ENCODE data around the gene HNRNPH3.

Gene HNRNPH3

GRCh38 chr10:68332259-68333057 lies 594 bp downstream of the HNRNPH3 start, which contains the start of gene PBLD:
Gene PBLD, minus strand, starts transcription at chr10:68332928. Its CDS starts 26,084 bp downstream, at chr10:68306844.
- peak; percentile 63 for DNase-seq

GRCh38 chr10:68333058-68333395 lies 1.2 kb downstream of the HNRNPH3 start:
- DNase-seq, result no peak

- DNase-seq, result no peak
Observed at GRCh38 chr10:68333440-68334431, 1.9 kb downstream of the HNRNPH3 start.

- DNase-seq, result no peak
Observed at GRCh38 chr10:68334672-68335467, 3.0 kb downstream of the HNRNPH3 start.

GRCh38 chr10:68336754-68337351 lies 5.0 kb downstream of the HNRNPH3 start:
- DNase-seq, result no peak

- DNase-seq, result no peak
Observed at GRCh38 chr10:68340358-68341080, 8.7 kb downstream of the HNRNPH3 start.

- no peak for DNase-seq
Observed at GRCh38 chr10:68342909-68343516, 11.1 kb downstream of the HNRNPH3 start.

GRCh38 chr10:68345621-68346020 lies 13.8 kb downstream of the HNRNPH3 start:
- no peak for DNase-seq

GRCh38 chr10:68346774-68347173 lies 14.9 kb downstream of the HNRNPH3 start:
- DNase-seq, result no peak

- peak; percentile 67 for DNase-seq
Observed at GRCh38 chr10:68348265-68348741, 16.4 kb downstream of the HNRNPH3 start.

GRCh38 chr10:68353537-68353936 lies 21.7 kb downstream of the HNRNPH3 start:
- no peak for DNase-seq

- DNase-seq, result no peak
Observed at GRCh38 chr10:68359189-68359588, 27.3 kb downstream of the HNRNPH3 start.

- no peak for DNase-seq
Observed at GRCh38 chr10:68362590-68362989, 30.7 kb downstream of the HNRNPH3 start.

- no peak for DNase-seq
Observed at GRCh38 chr10:68364101-68364886, 32.4 kb downstream of the HNRNPH3 start.

- DNase-seq, result no peak
Observed at GRCh38 chr10:68365611-68366010, 33.7 kb downstream of the HNRNPH3 start.

GRCh38 chr10:68366600-68366999 lies 34.7 kb downstream of the HNRNPH3 start:
- DNase-seq, result no peak

GRCh38 chr10:68367121-68367520 lies 35.3 kb downstream of the HNRNPH3 start:
- DNase-seq, result no peak

GRCh38 chr10:68371604-68372003 lies 39.7 kb downstream of the HNRNPH3 start:
- DNase-seq, result no peak

- no peak for DNase-seq
Observed at GRCh38 chr10:68385740-68386139, 53.9 kb downstream of the HNRNPH3 start.
